HG03575 (cell line): ENCODE results near the gene AHNAK.

Experiments
- ATAC-seq: cut with Tn5 transposase; IDR thresholded peaks from one replicate; pipeline ENCODE4 v1.9.1; 2021; ENCODE audit not compliant: unreplicated experiment, insufficient number of reproducible peaks, low FRiP score; ENCODE audit errors: extremely low read depth

The AHNAK gene

DNA sequence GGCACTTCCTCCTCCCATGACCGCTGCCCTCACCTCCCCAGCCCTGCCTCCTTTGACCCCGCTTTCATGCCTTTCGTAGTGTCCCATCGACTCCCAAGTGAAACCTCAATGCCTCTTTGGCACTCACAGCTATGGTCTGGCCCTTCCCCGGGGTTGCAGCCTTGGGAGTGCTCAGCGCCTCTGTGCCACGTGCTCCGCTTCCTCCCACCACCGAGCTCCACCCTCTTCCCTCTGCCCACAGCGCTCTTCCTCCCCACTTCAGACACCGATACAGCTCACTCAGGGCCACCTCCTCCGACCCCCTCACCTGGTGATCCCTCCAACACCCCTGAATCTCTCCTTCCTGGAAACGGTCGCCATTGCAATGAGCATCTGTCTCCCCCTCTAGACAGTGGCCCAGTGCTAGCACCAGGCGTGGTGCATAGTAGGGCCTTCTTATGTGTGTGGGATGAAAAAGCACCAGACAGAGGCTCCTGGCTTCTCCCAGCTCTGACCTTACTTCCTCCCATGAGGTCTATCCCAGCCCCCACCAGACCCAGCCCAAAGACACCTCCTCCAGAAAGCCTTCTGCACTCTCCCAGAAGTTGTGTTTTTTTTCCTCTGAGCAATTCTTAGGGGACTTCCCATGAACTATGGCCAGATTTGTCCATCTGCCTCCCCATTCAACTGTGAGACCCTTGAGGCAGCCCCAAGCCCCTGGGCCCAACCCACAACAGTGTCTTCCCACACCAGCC lies 144.2 kb downstream of the AHNAK start:
- no peak for ATAC-seq

DNA sequence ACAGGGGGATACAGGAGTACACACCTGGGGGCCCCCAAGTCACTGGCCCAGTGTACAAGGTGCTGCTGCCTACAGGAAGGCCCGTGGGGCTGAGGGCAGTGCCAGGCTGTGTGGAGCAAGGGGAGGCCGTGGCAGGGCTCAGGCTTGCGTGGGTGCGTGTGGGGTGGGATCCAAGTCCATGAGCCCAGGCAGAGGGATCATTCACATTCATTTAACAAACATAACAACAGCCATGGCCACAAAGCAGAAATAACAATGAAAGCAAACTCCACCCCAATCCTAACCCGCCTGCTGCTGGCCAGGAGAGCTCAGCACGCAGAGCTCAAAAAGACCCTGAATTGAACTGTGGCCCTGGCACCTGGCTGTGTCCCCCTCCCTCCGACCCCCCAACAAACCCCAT lies 144.8 kb downstream of the AHNAK start:
- ATAC-seq, result no peak

DNA sequence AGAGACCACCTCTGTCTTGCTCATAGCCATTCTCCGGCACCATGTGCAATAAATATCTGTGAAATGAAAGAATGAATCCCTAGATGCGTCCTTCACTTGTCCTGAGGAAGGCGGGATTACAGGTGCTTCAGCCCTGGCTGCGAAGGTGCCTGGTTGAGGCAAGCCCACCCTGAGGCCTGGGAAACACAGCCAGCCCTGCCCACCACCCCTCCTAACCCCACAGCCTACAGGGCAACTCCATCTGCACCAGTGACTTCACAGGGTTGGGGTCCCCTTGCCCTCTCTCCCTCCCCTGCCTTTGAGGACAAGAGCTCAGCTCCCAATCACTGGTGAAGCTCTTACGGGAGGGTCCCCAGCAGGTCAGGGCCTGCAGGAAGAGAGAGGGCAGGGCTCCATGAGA lies 145.2 kb downstream of the AHNAK start:
- no peak for ATAC-seq

DNA sequence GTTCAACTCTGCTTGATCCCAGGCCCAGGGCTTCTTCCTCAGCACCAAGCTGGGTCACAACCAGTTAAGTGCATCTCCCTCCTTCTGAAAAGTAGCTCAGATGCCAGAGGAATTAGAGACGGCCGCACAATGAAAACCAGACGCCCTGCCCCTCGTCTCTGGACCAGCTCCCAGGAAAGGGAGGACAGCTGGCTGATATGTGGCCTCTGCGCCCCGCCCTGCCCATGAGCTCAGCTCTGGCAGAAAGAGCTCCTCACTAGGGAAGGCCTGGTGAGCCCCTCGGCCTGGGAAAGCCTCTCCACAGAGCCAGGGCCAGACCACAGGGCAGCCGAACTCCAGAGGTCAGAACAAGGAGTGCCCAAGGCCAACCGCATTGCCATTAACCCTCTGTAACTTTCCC lies 145.8 kb downstream of the AHNAK start:
- ATAC-seq, result no peak

GRCh38 chr11:62400281-62400680 lies 146.3 kb downstream of the AHNAK start:
- ATAC-seq, result no peak

GRCh38 chr11:62399878-62400266 lies 146.7 kb downstream of the AHNAK start:
- no peak for ATAC-seq

GRCh38 chr11:62399172-62399877 lies 147.3 kb downstream of the AHNAK start:
- no peak for ATAC-seq

- ATAC-seq, result no peak
Observed at GRCh38 chr11:62398011-62398994, 148.3 kb downstream of the AHNAK start.

DNA sequence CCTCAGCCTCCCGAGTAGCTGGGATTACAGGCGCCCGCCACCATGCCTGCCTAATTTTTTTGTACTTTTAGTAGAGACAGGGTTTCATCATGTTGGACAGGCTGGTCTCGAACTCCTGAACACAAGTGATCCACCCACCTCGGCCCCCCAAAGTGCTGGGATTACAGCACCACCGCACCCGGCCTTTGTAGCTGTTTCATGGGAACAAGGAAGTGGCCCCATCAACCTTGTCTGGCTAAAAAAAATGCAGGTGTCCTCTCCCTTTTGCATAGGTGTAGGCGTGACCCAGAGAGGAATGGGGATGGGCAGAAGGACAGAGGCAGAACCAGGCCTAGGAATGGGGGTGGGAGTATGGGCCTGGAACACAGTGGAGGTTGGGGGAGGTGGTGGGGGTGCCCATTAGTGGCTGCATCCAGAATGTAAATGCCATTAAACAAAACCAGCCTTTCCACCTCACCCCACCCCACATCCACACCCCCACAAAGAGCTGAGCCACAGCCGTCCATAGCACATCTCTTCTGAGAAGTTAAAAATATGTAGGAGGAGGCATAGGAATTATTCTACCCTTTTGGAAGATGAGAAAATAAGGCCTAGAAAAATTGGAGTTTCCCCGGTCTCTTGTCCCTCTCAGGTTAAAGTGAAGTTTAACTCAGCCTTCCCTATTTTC lies 150.6 kb downstream of the AHNAK start:
- no peak for ATAC-seq

DNA sequence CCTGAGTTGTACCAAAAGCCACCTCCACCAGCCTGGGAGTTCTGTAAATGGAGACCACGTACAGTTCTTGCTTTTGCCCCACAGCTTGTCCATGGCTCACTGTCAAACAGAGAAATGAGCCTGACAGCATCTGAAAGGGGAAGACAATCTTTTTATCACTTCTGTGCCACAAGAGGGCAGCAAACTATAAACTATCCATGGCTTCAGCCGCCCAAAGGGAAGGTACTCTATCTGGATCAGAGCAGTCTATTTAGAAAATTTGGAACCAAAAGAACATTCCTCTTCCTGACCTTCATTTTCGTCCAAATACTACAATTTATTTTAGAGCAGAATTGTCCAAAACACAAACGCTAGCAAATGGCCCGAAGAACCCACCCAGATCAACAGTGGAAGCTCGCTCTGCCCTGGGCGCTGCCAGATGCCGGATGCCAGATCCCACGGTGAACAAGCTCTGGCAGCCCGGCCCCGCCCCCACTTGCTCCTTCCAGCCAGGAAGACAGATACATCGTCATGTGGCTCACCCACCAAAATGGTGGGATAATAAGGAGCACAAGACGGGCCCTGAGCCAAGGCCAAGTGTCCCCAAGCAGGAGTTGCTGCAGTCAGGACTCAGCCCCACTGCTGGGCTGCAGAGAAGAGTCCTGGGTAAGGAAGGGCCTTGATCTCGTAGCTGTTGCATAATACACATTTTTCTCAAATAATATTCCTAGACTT lies 151.6 kb downstream of the AHNAK start:
- ATAC-seq, result no peak

DNA sequence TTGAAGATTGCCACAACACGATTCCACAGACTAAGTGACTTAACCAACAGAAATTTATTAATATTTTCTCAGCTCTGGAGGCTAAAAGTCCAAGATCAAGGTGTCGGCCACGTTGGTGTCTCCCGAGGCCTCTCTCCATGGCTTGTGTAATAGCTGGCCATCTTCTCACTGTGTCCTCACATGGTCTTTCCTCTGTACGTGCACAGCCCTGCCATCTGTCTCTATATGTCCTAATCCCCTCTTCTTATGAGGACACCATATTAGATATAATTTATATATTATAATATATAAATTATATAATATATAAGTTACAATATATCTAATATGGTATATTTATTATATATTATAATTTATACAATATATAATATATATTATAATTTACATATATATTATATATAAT lies 152.9 kb downstream of the AHNAK start:
- ATAC-seq, result no peak

GRCh38 chr11:62393061-62393611 lies 153.5 kb downstream of the AHNAK start:
- no peak for ATAC-seq

DNA sequence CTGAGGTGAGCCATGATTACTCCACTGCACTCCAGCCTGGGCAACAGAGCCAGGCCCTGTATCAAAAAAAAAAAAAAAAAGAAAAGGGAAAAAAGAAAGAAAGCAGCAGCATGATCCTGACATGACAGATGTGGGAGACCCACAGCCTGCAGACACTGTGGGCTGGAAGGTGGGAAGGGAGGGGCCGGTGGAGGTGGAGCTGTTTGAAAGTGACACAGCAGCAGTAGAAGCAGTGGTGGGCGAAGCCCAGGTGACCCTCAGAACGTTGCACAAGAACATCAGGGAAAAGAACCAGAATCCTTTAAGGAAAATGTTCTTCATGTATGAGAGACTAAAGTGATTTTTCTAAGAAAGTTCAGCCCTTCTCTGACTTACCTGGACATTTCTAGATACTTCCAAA lies 154.1 kb downstream of the AHNAK start:
- no peak for ATAC-seq

GRCh38 chr11:62391642-62392425 lies 154.8 kb downstream of the AHNAK start:
- ATAC-seq, result no peak

DNA sequence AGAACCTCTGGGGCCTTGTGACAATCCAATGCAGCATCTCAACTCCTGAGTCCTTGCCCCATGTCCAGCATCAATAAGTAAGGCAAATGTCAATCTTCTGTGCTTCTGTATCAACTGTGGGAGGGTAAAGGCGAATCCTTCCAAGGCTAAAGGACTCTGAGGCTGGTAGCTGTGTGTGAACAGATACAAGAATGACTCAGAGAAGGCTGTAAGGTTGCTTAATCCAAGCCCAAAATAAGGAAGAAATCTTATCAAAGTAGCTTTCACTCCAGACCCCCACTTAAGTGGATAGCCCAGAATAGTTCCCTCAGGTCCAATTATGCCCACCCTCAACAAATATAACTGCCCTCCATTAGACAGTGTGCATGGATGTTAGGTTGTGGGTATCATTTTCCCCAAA lies 155.9 kb downstream of the AHNAK start:
- ATAC-seq, result no peak

DNA sequence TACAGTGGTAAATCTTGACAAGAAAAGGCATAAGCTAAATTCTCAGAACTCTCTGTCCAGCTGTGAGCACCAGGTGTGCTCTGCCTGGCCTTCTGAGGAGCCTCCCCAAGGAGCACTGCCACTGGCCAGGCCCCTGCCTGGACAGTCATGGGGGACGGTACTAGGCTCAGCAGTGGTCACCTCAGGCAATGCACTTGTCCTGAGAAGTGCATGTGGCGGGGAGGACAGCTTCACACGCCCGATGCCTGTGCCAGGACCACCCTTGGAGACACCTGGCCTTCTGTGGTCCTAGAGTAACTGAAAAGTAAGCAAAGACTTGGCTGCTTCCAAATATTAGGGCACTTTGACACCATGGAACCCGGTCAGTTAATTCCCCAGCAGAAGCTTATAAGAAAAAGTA lies 156.4 kb downstream of the AHNAK start:
- no peak for ATAC-seq

DNA sequence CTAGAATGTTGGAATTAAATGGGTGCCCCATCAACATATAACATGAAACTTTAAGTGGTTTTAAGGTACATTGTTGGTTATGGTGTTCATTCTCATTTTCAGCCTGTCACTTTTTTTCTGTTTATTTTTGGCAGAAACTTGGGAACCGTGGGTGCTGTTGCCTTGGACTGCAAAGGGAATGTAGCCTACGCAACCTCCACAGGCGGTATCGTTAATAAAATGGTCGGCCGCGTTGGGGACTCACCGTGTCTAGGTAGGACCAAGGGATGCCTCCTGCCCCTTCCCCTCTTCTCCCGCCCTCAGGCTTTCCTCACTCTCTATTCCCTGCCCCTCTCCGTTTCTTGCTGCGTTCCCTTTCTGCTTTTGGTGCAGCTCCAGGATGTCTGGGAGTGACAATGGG lies 157.6 kb downstream of the AHNAK start:
- no peak for ATAC-seq

DNA sequence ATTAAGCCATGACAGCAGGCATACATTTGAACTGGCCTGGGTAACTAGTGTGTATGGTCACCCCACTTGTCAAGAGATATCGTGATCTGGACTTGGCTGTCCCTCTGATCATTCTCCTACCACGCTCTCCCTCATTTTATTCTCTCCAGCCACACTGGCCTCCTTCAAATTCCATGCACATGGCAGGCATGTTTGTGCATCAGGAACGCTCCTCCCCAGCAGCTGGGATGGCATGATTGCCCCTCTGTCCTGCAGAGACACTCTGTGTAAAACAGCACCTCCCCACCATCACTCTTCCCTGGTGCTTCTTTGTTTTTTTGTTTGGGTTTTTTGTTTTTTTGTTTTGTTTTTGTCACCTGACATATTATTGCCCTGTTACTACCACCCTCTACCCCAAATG lies 159.2 kb downstream of the AHNAK start:
- ATAC-seq, result no peak
